ENCODE data around the gene HOXB8. TPM values are rescaled to one million over a fixed set of nuclear protein-coding genes. Genes with fewer than 3 reads are reported as not detected.

HOXB8 gene
- total and polyA plus RNA-seq, 8 donors, result 0.09 to 0.15 (median 0.12) TPM; not detected in 5

- intact Hi-C loops (cut with DNase I), result no loop called here
- TF ChIP-seq, protein P1, sequence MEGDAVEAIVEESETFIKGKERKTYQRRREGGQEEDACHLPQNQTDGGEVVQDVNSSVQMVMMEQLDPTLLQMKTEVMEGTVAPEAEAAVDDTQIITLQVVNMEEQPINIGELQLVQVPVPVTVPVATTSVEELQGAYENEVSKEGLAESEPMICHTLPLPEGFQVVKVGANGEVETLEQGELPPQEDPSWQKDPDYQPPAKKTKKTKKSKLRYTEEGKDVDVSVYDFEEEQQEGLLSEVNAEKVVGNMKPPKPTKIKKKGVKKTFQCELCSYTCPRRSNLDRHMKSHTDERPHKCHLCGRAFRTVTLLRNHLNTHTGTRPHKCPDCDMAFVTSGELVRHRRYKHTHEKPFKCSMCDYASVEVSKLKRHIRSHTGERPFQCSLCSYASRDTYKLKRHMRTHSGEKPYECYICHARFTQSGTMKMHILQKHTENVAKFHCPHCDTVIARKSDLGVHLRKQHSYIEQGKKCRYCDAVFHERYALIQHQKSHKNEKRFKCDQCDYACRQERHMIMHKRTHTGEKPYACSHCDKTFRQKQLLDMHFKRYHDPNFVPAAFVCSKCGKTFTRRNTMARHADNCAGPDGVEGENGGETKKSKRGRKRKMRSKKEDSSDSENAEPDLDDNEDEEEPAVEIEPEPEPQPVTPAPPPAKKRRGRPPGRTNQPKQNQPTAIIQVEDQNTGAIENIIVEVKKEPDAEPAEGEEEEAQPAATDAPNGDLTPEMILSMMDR (IDR thresholded peaks at IDR 0.05), result no peak
- no peaks in the 10 kb centered on the region for H3K9me3 ChIP-seq
- DNase-seq (no peak), ATAC-seq (no peak), FAIRE-seq (no peak)
- no peak overlapping the region for H3K4me3 ChIP-seq
- 21 to 23% methylated on average over 15 of the region's 15 CpGs for WGBS, 2 donors
- H3K27me3 ChIP-seq, result peaks cover 4 to 82% (median 33%) of the 10 kb centered on the region in 4 donors
- H3K4me1 ChIP-seq, result peaks cover 3 to 11% (median 8%) of the 10 kb centered on the region in 3 donors
- no peaks in the 10 kb centered on the region for H3K36me3 ChIP-seq
- no peak overlapping the region for H3K27ac ChIP-seq
These were observed 15.2 kb upstream of the HOXB8 start for GRCh38 chr17:48630009-48630924.

GRCh38 chr17:48629411-48629759 is 14.3 kb upstream of the HOXB8 start:
- FAIRE-seq (no peak), DNase-seq (no peak)
- no peaks in the 10 kb centered on the region for H3K9me3 ChIP-seq

DNA sequence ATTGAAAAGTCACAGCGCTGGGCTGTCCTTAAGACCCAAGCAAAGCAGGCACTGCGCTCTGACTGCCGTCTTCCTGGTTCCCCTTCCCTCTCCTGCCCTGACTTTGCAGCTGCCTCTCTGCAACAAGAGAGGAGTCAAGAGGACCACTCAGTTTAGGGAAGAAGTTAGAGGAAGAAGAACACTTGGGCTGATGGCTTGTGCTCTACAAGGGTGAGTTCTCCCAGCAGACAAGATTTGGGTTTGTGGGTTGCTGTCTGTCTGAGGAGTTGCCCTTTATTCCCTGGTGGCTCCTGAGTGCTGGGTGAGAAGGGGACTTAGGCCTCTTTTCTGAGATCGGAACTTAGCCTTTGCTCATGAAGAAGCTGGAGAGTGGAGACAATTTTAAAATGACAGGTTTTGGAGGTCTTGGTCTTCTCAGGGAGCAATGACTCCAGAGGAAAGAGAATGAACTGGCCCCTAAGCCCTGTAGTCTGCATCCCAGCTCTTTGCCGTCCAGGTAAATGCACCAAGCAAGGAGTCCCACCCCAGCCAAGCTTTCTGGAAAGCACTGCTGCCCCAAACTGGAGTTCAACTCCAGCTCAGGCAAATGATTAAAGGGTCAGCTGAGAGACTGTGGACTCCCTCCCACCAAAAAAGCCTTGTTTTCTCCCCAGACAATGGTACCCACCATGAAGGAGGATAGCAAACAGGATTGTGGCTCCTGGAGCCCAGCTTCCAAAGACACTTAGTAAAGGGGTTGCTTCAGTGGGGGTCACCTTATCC is 13.7 kb upstream of the HOXB8 start:
- FAIRE-seq (no peak), DNase-seq (no peak)
- 19 to 31% methylated on average over 5 of the region's 5 CpGs for WGBS, 2 donors

More at GRCh38 chr17:48629411-48629759, 14.3 kb upstream of the HOXB8 start:
- peaks cover 8 to 15% (median 12%) of the 10 kb centered on the region in 3 donors for H3K4me1 ChIP-seq
- no peak overlapping the region for H3K27ac ChIP-seq
- ATAC-seq, result no peak
- H3K27me3 ChIP-seq, result peaks cover 0 to 75% (median 29%) of the 10 kb centered on the region in 4 donors
- intact Hi-C loops (cut with DNase I), result no loop called here
- TF ChIP-seq, protein P1 (IDR thresholded peaks at IDR 0.05), result no peak
- 19 to 24% methylated on average over 5 of the region's 5 CpGs for WGBS, 2 donors
- no peaks in the 10 kb centered on the region for H3K36me3 ChIP-seq
- no peak overlapping the region for H3K4me3 ChIP-seq

GRCh38 chr17:48627623-48628521 is 12.8 kb upstream of the HOXB8 start:
- 12 to 13% methylated on average over 27 of the region's 27 CpGs for WGBS, 2 donors
- TF ChIP-seq, protein P1 (IDR thresholded peaks at IDR 0.05), result no peak
- Histone ChIP-seq H3K27ac (no peak overlapping the region), H3K9me3 (no peaks in the 10 kb centered on the region), H3K4me3 (no peak overlapping the region), H3K36me3 (no peaks in the 10 kb centered on the region), H3K4me1 (peaks cover 8 to 15% (median 12%) of the 10 kb centered on the region in 3 donors), H3K27me3 (peaks cover 0 to 70% (median 25%) of the 10 kb centered on the region in 4 donors)
- DNase-seq (no peak), FAIRE-seq (no peak), ATAC-seq (no peak)
- intact Hi-C loops (cut with DNase I), result no loop called here

More for the DNA sequence above, 13.7 kb upstream of the HOXB8 start:
- TF ChIP-seq, protein P1 (IDR thresholded peaks at IDR 0.05), result no peak
- peaks cover 0 to 75% (median 26%) of the 10 kb centered on the region in 4 donors for H3K27me3 ChIP-seq
- no peak overlapping the region for H3K4me3 ChIP-seq
- no peak for ATAC-seq
- H3K36me3 ChIP-seq, result no peaks in the 10 kb centered on the region
- H3K27ac ChIP-seq, result no peak overlapping the region
- H3K9me3 ChIP-seq, result no peaks in the 10 kb centered on the region
- intact Hi-C loops (cut with DNase I), result no loop called here
- peaks cover 8 to 15% (median 12%) of the 10 kb centered on the region in 3 donors for H3K4me1 ChIP-seq

Measured in pancreas (tissue), 10 donors.